ENCODE data around the gene MTAP.

Gene MTAP

DNA sequence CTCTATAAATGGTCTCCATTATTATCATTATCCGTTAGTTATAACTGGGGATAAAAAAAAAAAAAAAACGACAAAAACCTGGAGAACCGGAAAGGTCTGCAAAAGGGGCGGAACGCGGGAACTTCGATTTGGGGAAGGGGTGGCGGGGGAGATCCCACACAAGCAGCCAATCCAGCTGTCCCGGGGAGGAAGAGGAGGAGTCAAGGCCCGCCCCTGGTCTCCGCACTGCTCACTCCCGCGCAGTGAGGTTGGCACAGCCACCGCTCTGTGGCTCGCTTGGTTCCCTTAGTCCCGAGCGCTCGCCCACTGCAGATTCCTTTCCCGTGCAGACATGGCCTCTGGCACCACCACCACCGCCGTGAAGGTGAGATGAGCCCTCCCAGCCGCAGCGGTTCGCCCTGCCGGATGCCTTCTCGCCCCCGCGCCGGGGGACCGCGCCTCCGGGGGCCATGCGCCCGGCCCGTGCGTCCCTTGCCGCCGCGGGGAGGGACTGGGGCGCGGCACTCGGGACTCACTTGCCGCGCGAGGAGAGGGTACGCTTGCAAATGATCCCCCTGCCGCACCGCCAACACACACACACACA lies at the start of gene MTAP:
TSS of gene MTAP (plus strand) at position 219 of the 583 bp plus-strand sequence. CDS start at position 332, 113 bp downstream.
- peak; percentile 67 for DNase-seq

DNA sequence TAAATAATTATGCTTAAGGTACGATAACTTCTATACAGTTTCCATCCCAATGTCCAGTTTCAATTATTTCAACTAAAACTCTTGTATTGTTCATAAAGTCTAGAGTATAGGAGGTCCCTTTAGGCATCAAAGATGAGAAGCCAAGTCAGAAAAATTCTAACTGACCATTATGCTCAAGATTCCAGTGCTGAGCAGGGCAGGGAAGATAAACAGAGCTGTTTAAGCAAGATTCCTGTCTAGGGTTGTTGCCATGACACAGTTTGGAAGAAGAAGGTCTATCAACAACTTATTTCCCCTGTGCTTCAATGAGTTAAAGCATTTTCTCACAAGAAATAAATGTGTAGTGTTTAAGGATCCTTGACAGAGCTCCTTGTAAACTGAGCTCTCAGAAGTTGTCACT lies 48.9 kb upstream of the MTAP start:
- no peak for DNase-seq

GRCh38 chr9:21754741-21755140 lies 47.7 kb upstream of the MTAP start:
- DNase-seq = no peak

- no peak for DNase-seq
These were observed 43.9 kb upstream of the MTAP start for GRCh38 chr9:21758540-21758939.

GRCh38 chr9:21761309-21761901 lies 41.0 kb upstream of the MTAP start:
- DNase-seq = no peak

DNA sequence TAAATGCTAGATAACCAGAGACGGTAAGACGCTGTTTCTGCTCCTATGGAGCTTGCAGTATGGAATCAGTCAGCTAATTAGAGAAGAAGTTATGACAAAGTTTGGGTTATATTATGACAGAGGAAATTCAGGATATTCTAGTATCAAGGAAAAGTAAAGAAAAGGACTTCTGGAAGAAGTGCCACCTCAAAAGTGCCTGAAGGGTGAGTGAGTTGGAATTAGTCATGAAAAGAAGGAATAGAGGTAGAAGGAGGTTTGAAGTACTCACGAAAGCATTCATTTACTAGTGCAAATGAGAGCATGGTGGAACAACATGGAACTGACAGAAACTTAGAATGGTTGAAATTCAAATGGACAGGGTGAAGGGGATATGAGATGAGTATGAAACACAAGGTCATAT lies 40.4 kb upstream of the MTAP start:
- DNase-seq = no peak

- DNase-seq = no peak
These were observed 37.6 kb upstream of the MTAP start for GRCh38 chr9:21764846-21765245.

- DNase-seq = no peak
These were observed 36.3 kb upstream of the MTAP start for GRCh38 chr9:21766096-21766495.

DNA sequence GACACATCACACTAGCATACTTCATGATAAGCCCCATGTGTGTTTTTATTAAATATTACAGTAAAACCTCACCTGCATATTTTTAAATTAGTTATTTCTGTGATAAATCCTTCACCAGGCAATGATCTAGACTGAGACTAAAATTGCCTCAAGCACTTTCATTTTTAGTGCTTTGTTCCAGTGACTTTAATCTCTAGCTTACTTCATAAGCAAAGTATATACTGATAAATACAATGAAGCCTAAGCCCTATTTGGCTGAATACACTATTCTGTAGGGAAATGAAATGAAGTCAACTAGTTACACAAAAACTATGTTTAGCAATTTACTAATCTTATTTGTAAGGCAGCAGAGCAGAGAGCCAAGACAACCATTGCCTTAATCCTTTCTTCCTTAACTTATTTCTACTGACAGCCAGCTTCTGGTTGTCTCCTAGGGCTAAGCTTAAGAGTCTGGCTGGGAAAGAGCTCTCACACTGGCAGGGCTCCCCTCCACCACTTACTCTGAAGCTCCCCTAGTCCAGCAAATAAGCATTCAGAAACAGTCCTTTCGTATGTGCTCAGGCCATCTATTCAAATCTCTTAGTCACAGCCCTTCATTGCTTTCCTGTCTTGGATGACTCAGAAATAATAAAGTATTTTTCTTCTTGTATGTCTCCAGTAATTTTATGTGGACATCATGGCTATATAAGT lies 31.4 kb upstream of the MTAP start:
- DNase-seq = no peak

DNA sequence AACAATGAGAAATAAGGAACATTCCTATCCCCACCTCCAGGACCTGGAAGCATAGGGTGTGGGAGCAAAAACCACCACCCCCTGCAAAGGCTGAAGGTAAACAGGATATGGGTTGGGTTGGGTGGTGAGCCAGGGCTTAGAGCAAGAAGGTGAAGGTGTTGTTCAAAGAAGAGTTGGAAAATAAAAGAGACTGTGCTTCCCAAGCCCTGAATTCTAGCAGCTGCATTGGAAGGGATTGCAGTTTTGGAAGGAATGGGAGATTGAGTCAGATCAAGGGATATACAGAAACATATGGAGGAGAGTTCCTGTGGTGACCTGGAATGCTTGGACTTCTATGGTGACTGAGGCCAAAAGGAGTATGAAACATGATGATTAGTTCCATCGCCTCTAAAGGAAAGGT lies 24.7 kb upstream of the MTAP start:
- DNase-seq = no peak

GRCh38 chr9:21778304-21778703 lies 24.1 kb upstream of the MTAP start:
- DNase-seq = no peak

DNA sequence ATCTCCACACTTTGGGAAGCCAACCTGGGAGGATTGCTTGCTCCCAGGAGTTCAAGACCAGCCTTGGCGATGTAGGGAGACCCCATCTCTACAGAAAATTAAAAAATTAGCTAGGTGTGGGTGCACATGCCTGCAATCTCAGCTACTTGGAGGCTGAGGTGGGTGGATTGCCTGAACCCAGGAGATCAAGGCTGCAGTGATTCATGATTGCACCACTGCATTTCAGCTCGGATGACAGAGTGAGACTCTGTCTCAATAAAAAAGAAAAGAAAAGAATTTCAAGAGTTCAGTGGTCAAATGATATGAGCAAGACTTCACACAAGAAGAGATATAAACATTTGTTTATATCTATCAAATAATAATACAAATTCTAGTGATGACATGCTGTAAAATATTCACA lies 23.0 kb upstream of the MTAP start:
- DNase-seq = no peak

- DNase-seq = no peak
These were observed 20.8 kb upstream of the MTAP start for GRCh38 chr9:21781656-21782055.

- no peak for DNase-seq
These were observed 20.2 kb upstream of the MTAP start for GRCh38 chr9:21782205-21782604.

DNA sequence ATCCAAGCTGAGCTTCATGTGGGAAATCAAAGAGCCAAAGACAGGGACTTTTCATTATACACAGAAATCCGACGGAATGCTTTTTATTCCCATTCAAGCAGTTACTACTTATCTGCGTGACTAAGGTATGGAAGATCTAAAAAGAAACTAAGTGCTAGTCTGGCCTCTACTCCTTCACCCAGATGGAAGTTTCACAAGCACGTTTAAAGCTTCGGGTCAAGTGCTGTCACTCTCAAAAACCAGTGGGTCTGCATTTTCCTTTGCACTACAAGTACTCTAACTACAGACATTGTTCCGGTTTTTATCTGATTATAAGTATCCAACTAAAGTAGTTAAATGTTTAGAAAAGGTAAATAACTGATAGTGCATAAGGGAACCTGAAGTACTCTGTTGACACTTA lies 13.7 kb upstream of the MTAP start:
- no peak for DNase-seq

DNA sequence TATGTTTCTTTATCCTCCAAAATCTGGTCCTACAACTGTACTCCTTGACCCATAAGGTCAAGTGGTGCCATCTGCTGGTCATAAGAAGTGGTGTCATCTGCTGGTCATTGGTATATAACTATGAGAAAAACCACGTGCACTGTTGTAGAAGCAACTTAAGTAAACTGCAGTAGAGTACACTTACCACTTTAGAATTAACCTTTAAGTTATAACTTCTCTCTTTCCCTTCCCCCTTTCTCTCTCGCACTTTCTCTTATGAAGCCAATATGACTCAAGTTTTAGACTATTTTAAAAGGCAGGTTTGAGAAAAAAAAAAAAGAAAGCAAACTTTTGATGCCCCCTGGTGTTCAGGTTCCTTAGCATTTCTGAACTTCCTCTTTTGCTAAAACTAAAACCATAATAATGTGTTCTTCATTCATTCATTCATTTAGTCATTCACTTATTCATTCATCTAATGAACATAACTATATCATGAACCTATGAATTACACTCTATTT lies 12.8 kb upstream of the MTAP start:
- DNase-seq = peak; percentile 75

- no peak for DNase-seq
These were observed 7.0 kb upstream of the MTAP start for GRCh38 chr9:21795483-21795882.

DNA sequence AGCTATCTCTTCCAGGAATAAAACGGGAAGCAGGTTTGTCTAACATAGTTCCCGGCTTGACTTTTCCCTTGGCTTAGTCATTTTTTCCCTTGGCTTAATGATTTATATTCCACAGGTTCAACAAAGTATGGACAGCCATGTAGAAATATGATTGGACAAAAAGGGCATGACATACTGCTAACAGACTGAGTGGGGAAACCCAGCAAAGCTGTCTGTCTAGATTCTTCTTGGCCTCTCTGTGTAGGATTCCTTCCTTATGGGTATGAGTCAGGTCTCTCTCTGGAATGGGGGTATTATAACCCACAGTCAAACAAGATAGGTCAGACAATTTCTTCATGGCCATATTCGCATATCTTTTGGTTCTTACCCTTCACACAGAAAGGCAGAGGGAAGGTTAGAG lies 5.7 kb upstream of the MTAP start:
- DNase-seq = no peak

DNA sequence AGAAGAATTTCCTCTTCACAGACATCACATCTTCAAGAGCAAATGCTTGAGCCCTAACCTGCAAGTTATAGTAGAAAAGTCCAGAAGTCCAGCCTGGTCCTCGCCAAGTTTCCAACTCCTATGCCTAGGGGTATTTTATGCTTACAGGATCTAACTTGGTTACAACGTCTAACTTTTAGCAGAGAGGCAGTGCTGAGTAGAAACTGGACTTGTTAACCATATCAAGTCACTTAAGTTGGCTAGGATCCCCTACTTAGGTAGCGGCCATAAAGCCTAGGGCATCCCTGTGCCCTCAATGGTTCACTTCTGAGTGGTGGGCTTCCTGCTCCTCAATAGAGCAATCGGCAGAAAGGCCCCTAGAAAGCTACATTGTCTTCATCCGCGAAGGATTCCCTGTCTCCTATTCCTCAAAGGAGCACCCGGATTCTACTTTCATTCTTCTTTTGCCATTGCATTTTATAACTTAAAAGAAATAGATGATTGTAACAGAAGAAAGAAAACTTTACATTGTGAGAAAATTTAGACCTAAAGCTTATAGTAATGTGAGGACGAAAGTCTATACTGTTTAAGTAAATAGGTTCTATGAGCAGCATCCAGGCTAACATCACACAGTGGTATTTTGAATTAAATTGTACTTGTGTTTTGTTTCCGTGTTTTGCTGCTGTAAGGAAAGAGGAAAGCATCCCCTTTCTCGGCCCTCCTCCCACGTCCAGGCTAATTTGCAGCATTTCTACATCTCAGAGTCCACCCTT lies 1.3 kb upstream of the MTAP start:
- no peak for DNase-seq

- no peak for DNase-seq
These were observed 586 bp upstream of the MTAP start for GRCh38 chr9:21801683-21802417.

DNA sequence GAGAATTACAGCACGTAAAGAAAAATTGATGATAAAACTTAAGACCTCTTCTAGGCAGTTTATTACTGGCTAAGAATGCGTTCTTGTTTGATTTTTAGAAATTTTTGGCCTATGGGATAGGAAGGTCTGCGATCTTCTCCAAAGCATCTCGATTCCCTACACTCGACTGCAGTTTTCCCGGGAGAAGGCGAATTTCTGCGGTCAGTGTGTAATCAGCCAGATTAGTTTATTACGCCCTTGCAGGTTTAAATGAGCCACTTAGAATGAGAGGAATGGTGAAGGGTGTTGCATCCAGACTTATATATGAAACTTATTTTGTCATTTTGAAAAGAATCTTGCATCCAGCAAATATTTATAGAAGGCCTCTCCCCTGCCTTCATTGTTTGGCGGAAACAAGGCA lies 1.2 kb downstream of the MTAP start:
- DNase-seq = no peak

GRCh38 chr9:21804331-21804730 lies 1.9 kb downstream of the MTAP start:
- no peak for DNase-seq

DNA sequence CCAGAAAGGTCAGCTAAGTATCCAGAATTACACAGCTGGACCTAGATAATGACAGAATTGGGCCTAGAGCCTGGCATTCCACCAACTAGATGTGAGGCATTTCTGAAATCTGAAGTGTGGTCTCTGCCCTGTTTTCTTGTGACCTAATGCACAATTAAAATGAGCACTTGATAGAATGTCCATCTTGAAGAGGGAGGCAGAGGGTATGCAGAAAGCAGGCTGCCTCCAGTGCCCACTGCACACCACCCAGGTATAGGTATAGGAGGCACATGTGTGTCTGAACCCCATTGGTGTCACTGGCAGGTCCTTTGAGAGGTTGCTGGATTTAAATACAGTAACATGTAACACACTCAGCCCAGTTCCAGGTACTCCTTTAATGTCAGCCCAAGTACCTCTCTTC lies 2.4 kb downstream of the MTAP start:
- DNase-seq = no peak

Data from NCI-H187 treated with DMSO at 0.1 percent for 48 hours (cell line).